ENCODE data around the gene COL9A3. TPM values are rescaled to one million over a fixed set of nuclear protein-coding genes. Genes with fewer than 3 reads are reported as not detected.

COL9A3 gene
- total and polyA plus RNA-seq, 8 donors = 2.3 to 107 (median 56.2) TPM

GRCh38 chr20:62799459-62799858, 17.4 kb upstream of the COL9A3 start:
- H3K27ac ChIP-seq = no peak overlapping the region
- no peak for ATAC-seq
- no peaks in the 10 kb centered on the region for H3K27me3 ChIP-seq
- peaks cover 5 to 46% of the 10 kb centered on the region in 2 donors for H3K4me1 ChIP-seq
- no peak for TF ChIP-seq CTCF (IDR thresholded peaks at IDR 0.05)
- no peaks in the 10 kb centered on the region for H3K9me3 ChIP-seq
- no peak overlapping the region for H3K4me3 ChIP-seq
- peaks cover 0 to 41% of the 10 kb centered on the region in 2 donors for H3K36me3 ChIP-seq
- no peak for DNase-seq
- intact Hi-C loops (cut with DNase I) = no loop called here

GRCh38 chr20:62799873-62800272, 17.0 kb upstream of the COL9A3 start:
- Histone ChIP-seq H3K4me3 (no peak overlapping the region), H3K4me1 (peaks cover 5 to 42% of the 10 kb centered on the region in 2 donors), H3K9me3 (no peaks in the 10 kb centered on the region), H3K27me3 (no peaks in the 10 kb centered on the region), H3K36me3 (peaks cover 0 to 41% of the 10 kb centered on the region in 2 donors), H3K27ac (no peak overlapping the region)
- ATAC-seq (no peak), DNase-seq (no peak)
- intact Hi-C loops (cut with DNase I) = no loop called here
- TF ChIP-seq CTCF (IDR thresholded peaks at IDR 0.05) = no peak

GRCh38 chr20:62800314-62801259, 16.3 kb upstream of the COL9A3 start:
- H3K27me3 ChIP-seq = no peaks in the 10 kb centered on the region
- no peak for DNase-seq
- intact Hi-C loops (cut with DNase I) = no loop called here
- H3K36me3 ChIP-seq = peaks cover 0 to 41% of the 10 kb centered on the region in 2 donors
- H3K4me1 ChIP-seq = peaks cover 6 to 43% of the 10 kb centered on the region in 2 donors
- ATAC-seq = no peak
- no peak overlapping the region for H3K4me3 ChIP-seq
- no peaks in the 10 kb centered on the region for H3K9me3 ChIP-seq
- TF ChIP-seq CTCF (IDR thresholded peaks at IDR 0.05) = no peak
- H3K27ac ChIP-seq = no peak overlapping the region

GRCh38 chr20:62801284-62802010, 15.4 kb upstream of the COL9A3 start:
- no peaks in the 10 kb centered on the region for H3K27me3 ChIP-seq
- ATAC-seq (no peak), DNase-seq (no peak)
- no peak overlapping the region for H3K27ac ChIP-seq
- no peak for TF ChIP-seq CTCF (IDR thresholded peaks at IDR 0.05)
- H3K9me3 ChIP-seq = no peaks in the 10 kb centered on the region
- peaks cover 15 to 48% of the 10 kb centered on the region in 2 donors for H3K4me1 ChIP-seq
- H3K36me3 ChIP-seq = peaks cover 0 to 41% of the 10 kb centered on the region in 2 donors
- no peak overlapping the region for H3K4me3 ChIP-seq
- intact Hi-C loops (cut with DNase I) = no loop called here
